ENCODE data around the gene CLDN10. TPM values are rescaled to one million over a fixed set of nuclear protein-coding genes. Genes with fewer than 3 reads are reported as not detected.

Gene CLDN10
- total and polyA plus RNA-seq, 2 of the 8 experiments (the other 6 are each of a cell fraction or from before 2014, with no cell fraction given), result 41.2 to 43.6 TPM

DNA sequence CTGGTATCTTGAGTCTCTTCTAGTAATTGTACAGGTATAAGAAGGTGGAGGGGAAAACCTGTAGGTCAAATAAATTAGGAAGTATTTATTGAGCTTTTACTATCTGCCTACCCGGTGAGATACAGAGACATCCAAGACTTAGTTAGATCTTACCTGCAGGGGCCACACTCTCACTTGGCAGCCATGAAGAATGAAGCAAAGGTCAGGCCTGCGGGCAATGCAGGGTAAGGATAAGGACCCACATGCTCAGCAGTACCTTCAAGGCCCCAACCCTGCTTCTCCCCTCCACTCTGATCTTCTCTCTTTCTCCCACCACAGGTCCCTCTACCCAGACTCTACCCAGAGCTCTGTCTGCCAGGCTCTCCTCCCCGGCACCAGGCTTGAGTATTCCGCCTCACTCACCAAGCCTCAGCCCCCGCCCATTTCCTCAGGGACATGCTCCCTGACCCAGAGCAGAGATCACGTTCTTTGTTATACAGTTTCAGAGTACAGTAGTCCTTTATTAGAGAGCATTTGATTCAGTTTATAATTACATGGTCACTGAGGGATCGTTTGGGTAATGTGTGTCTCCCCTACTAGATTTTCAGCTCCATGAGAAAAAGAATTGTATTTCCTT, 18.9 kb upstream of the CLDN10 start:
- no peaks in the 10 kb centered on the region for H3K9me3 ChIP-seq (ENCODE audit: insufficient read depth in 2 of 2, low read depth in 1 of 2, low read length in 1 of 2)
- CTCF ChIA-PET (ENCODE audit: partially characterized antibody), result interaction anchor here (0.8 to 2.1 kb wide), 5 partner anchors 9 to 51 kb away, joined by 3 to 9 read pairs (median 5); no protein-coding TSS in a partner anchor
- H2BK15ac ChIP-seq (ENCODE audit: low read length), result no peak overlapping the region
- H3K4me2 ChIP-seq (ENCODE audit: insufficient read depth in 1 of 2, low read depth in 2 of 2, low read length in 2 of 2), result no peak overlapping the region
- H3K18ac ChIP-seq (ENCODE audit: extremely low read depth, low read length), result peak overlapping the region; percentile 81
- no peaks in the 10 kb centered on the region for H3K23me2 ChIP-seq (ENCODE audit: low read depth, low read length)
- H4K8ac ChIP-seq (ENCODE audit: extremely low read depth, insufficient read depth, low read length), result no peak overlapping the region
- H3K36me3 ChIP-seq (ENCODE audit: control insufficient read depth in 2 of 4, insufficient read depth in 4 of 4, low read length in 3 of 4), result no peaks in the 10 kb centered on the region
- no peaks in the 10 kb centered on the region for H3K79me2 ChIP-seq (ENCODE audit: control insufficient read depth in 1 of 2, insufficient read depth in 2 of 2, low read length in 2 of 2)
- no peak overlapping the region for H4K91ac ChIP-seq (replicated peaks; ENCODE audit: insufficient read length, low read length)
- peak overlapping the region; percentile 100 for H2AFZ ChIP-seq (ENCODE audit: low read length)
- no peaks in the 10 kb centered on the region for H4K20me1 ChIP-seq (replicated peaks in 1 of 2; ENCODE audit: control insufficient read depth in 1 of 2, insufficient read depth in 2 of 2, low read length in 2 of 2)
- DNase-seq (ENCODE audit: low read depth in 1 of 2, low spot score in 2 of 2) (peak in 1 of 2 experiments; percentile 54), FAIRE-seq (peak; percentile 13)
- no peak overlapping the region for H2BK5ac ChIP-seq (ENCODE audit: low read depth, low read length)
- H3K14ac ChIP-seq (ENCODE audit: insufficient read length), result no peak overlapping the region
- no peaks in the 10 kb centered on the region for H3K79me1 ChIP-seq (ENCODE audit: low read depth, low read length)
- 62% methylated on average over 7 of the region's 7 CpGs; no CpG with 5 or more reads in 1 of the 2 experiments for WGBS, 2 experiments (ENCODE audit: extremely low coverage in 1 of 2, insufficient coverage in 1 of 2, insufficient read length in 1 of 2, insufficient replicate concordance in 2 of 2, low coverage in 1 of 2, low lambda C conversion rate in 2 of 2, missing lambda C conversion rate in 1 of 2)
- H3K27ac ChIP-seq (ENCODE audit: low read depth, low read length), result peak overlapping the region; percentile 56; the same call in 1 of the 2 replicates
- no peak overlapping the region for H3K9ac ChIP-seq (replicated peaks in 1 of 4; ENCODE audit: extremely low read depth in 1 of 4, low read depth in 3 of 4, low read length in 3 of 4)
- TF ChIP-seq RAD21 (IDR thresholded peaks at IDR 0.05 in 1 of 2, conservative IDR thresholded peaks at IDR 0.05 in 1 of 2; ENCODE audit: low read depth in 2 of 2, low read length in 2 of 2) (peak in 1 of 2 experiments; percentile 13; a peak in 1 of 4 replicates), ASH2L (IDR thresholded peaks at IDR 0.05; ENCODE audit: low read length) (peak; percentile 26), CTBP2 (IDR thresholded peaks at IDR 0.05; ENCODE audit: borderline replicate concordance, insufficient read depth, insufficient read length, low read length) (no peak), HDAC6 (IDR thresholded peaks at IDR 0.05; ENCODE audit: low read depth, low read length) (no peak), POU5F1 (IDR thresholded peaks at IDR 0.05; ENCODE audit: low read depth, low read length) (no peak), YY1 (IDR thresholded peaks at IDR 0.05; ENCODE audit: low read depth, low read length) (peak; percentile 59), TCF12 (IDR thresholded peaks at IDR 0.05; ENCODE audit: low read depth, low read length) (no peak), POLR2AphosphoS5 (IDR thresholded peaks at IDR 0.05; ENCODE audit: low read depth, low read length) (0 out of 2 replicates have a peak, but pooled peaks have one; percentile 21)
- no peak overlapping the region for H3K4ac ChIP-seq (replicated peaks; ENCODE audit: insufficient read length, low read depth, low read length)
- no peaks in the 10 kb centered on the region for H3K27me3 ChIP-seq (replicated peaks in 1 of 4; ENCODE audit: control insufficient read depth in 3 of 4, extremely low read depth in 1 of 4, insufficient read depth in 3 of 4, low read length in 3 of 4)
- peak overlapping the region; percentile 2 for H4K5ac ChIP-seq (ENCODE audit: insufficient read length, low read depth, low read length)
- no peak overlapping the region for H2AK5ac ChIP-seq (ENCODE audit: low read depth, low read length)
- no peak overlapping the region for H3K4me3 ChIP-seq (ENCODE audit: extremely low read depth in 1 of 4, insufficient read depth in 2 of 4, low read depth in 3 of 4, low read length in 4 of 4)
- H3K56ac ChIP-seq (replicated peaks; ENCODE audit: insufficient read length, low read depth, low read length), result no peak overlapping the region
- H2BK120ac ChIP-seq (replicated peaks; ENCODE audit: low read depth, low read length), result no peak overlapping the region
- no peak overlapping the region for H3K23ac ChIP-seq (ENCODE audit: insufficient read length)
- POLR2A ChIA-PET (ENCODE audit: partially characterized antibody), result interaction anchor here (0.8 to 1.1 kb wide), 2 partner anchors 13 to 23 kb away, joined by 3 read pairs; no protein-coding TSS in a partner anchor
- no peak overlapping the region for H2BK20ac ChIP-seq (ENCODE audit: low read length)
- peak overlapping the region; percentile 60; the same call in 1 of the 2 replicates for H2BK12ac ChIP-seq (ENCODE audit: low read depth, low read length)
- peaks cover 0 to 3% (median under 1%) of the 10 kb centered on the region in 4 experiments; a peak in 3 of 7 replicates for H3K4me1 ChIP-seq (replicated peaks in 1 of 4; ENCODE audit: control insufficient read depth in 3 of 4, insufficient read depth in 4 of 4, low read length in 3 of 4)
